IMR-90 (cell line): ENCODE measurements around the gene GALNT16. TPM values are rescaled to one million over a fixed set of nuclear protein-coding genes. Genes with fewer than 3 reads are reported as not detected.

ENCODE experiments used
- ATAC-seq: fragments of 200-7000 bp; cut with Tn5 transposase; 2 replicates; pipeline ENCODE4 v1.9.1; 2020; ENCODE audit warnings: low read depth, mild to moderate bottlenecking, moderate library complexity
- BruUV-seq: library from RNA; stranded (reverse); fragments of 400-500 nt; replicated peaks from 2 replicates; lab custom pipeline; 2021; lab: Mats Ljungman, UMichigan
- CTCF ChIA-PET: fragments of 300-600 bp; formaldehyde crosslinking; extraction: SDS; loops from one replicate; lab custom pipeline; 2021; ENCODE audit warnings: antibody characterized with exemption; lab: Yijun Ruan, JAX
- POLR2A ChIA-PET: fragments of 300-600 bp; sonication (Branson Sonifier 250); formaldehyde crosslinking; loops from one replicate; lab custom pipeline; 2022; ENCODE audit warnings: antibody characterized with exemption; ENCODE audit not compliant: unreplicated experiment; lab: Charles Lee
- DNase-seq: peaks from one replicate; pipeline ENCODE4 v3.0.0; 2013
- H2AFZ ChIP-seq: replicated peaks from 2 replicates; pipeline ENCODE3; 2013; ENCODE audit warnings: low read length, mild to moderate bottlenecking; ENCODE audit not compliant: poor library complexity
- H2AK5ac ChIP-seq: 2 replicates; pipeline ENCODE4 v1.6.1; 2013; ENCODE audit warnings: low read depth, low read length, inconsistent platforms
- H2AK9ac ChIP-seq: replicated peaks from 2 replicates; pipeline ENCODE3; 2013; ENCODE audit warnings: mild to moderate bottlenecking, low read depth, low read length, moderate library complexity; ENCODE audit not compliant: poor library complexity
- H2BK120ac ChIP-seq: 2 replicates; pipeline ENCODE4 v1.6.1; 2013; ENCODE audit warnings: low read depth, low read length, inconsistent platforms
- H2BK15ac ChIP-seq: 3 replicates; pipeline ENCODE4 v1.6.1; 2013; ENCODE audit warnings: low read depth, low read length, inconsistent platforms
- H2BK20ac ChIP-seq: 2 replicates; pipeline ENCODE4 v1.6.1; 2013; ENCODE audit warnings: low read depth, mild to moderate bottlenecking, inconsistent platforms, low read length, moderate library complexity
- H2BK5ac ChIP-seq: 2 replicates; pipeline ENCODE4 v1.6.1; 2013; ENCODE audit warnings: mild to moderate bottlenecking, low read depth, low read length, inconsistent platforms; ENCODE audit not compliant: poor library complexity, severe bottlenecking
- H3K14ac ChIP-seq: replicated peaks from 2 replicates; pipeline ENCODE4 v1.6.1; 2013; ENCODE audit warnings: low read depth, low read length, inconsistent platforms
- H3K18ac ChIP-seq: 2 replicates; pipeline ENCODE4 v1.6.1; 2013; ENCODE audit warnings: low read depth, low read length, control low read depth
- H3K23ac ChIP-seq: 2 replicates; pipeline ENCODE4 v1.6.1; 2013; ENCODE audit warnings: low read depth, low read length, inconsistent platforms
- H3K27ac ChIP-seq: 2 replicates; pipeline ENCODE4 v1.5.1; 2013; ENCODE audit warnings: mild to moderate bottlenecking, control low read depth, low read length; ENCODE audit not compliant: insufficient read depth
- H3K27me3 ChIP-seq: 2 replicates; pipeline ENCODE4 v1.6.1; 2013; ENCODE audit warnings: low read length; ENCODE audit not compliant: control insufficient read depth, insufficient read depth
- H3K36me3 ChIP-seq: 2 replicates; pipeline ENCODE4 v1.6.1; 2013; ENCODE audit warnings: low read length, mixed read lengths; ENCODE audit not compliant: control insufficient read depth, insufficient read depth
- H3K4ac ChIP-seq: 2 replicates; pipeline ENCODE4 v1.6.1; 2013; ENCODE audit warnings: low read depth, low read length, inconsistent platforms
- H3K4me1 ChIP-seq: 2 replicates; pipeline ENCODE4 v1.6.1; 2013; ENCODE audit warnings: low read length, mixed read lengths; ENCODE audit not compliant: control insufficient read depth, insufficient read depth
- H3K4me2 ChIP-seq: 2 replicates; pipeline ENCODE4 v1.6.1; 2013; ENCODE audit warnings: low read depth, mild to moderate bottlenecking, control low read depth, low read length, moderate library complexity
- H3K4me3 ChIP-seq: 2 replicates; pipeline ENCODE4 v1.5.1; 2013; ENCODE audit warnings: low read depth, mild to moderate bottlenecking, control low read depth, low read length, moderate library complexity; ENCODE audit not compliant: insufficient read depth
- H3K56ac ChIP-seq: 2 replicates; pipeline ENCODE4 v1.6.1; 2013; ENCODE audit warnings: low read length, inconsistent platforms; ENCODE audit not compliant: insufficient read depth; ENCODE audit errors: extremely low read depth
- H3K79me1 ChIP-seq, 2 experiments: 2 replicates each; pipeline ENCODE4 v1.6.1; 2013; ENCODE audit warnings: low read length in 2 of 2, inconsistent platforms in 1 of 2, low read depth in 1 of 2
- H3K9ac ChIP-seq: 2 replicates; pipeline ENCODE4 v1.6.1; 2013; ENCODE audit warnings: low read depth, low read length, control low read depth
- H3K9me1 ChIP-seq: 2 replicates; pipeline ENCODE4 v1.6.1; 2013; ENCODE audit warnings: low read length, inconsistent platforms; ENCODE audit not compliant: insufficient read depth
- H3K9me3 ChIP-seq: 2 replicates; pipeline ENCODE4 v1.6.1; 2013; ENCODE audit warnings: low read length; ENCODE audit not compliant: control insufficient read depth, insufficient read depth
- H4K20me1 ChIP-seq: 2 replicates; pipeline ENCODE4 v1.6.1; 2013; ENCODE audit warnings: low read length, inconsistent platforms; ENCODE audit not compliant: insufficient read depth
- H4K5ac ChIP-seq: 2 replicates; pipeline ENCODE4 v1.6.1; 2013; ENCODE audit warnings: mild to moderate bottlenecking, low read depth, low read length, control low read depth
- H4K8ac ChIP-seq, 2 experiments: 2 replicates each; pipeline ENCODE4 v1.6.1; 2013; ENCODE audit warnings: low read depth in 2 of 2, low read length in 2 of 2, control low read depth in 1 of 2, inconsistent platforms in 1 of 2
- H4K91ac ChIP-seq: 2 replicates; pipeline ENCODE4 v1.6.1; 2013; ENCODE audit warnings: low read depth, low read length, inconsistent platforms; ENCODE audit not compliant: insufficient read depth
- BHLHE40 ChIP-seq: fragments of 150-350 bp; IDR thresholded peaks from 2 replicates; pipeline ENCODE4 v1.6.1; 2016; ENCODE audit warnings: mild to moderate bottlenecking, low read depth, low read length
- CHD1 ChIP-seq: IDR thresholded peaks from 2 replicates; pipeline ENCODE4 v1.6.1; 2012; ENCODE audit warnings: low read depth, low read length, improper control_type of control experiment
- CTCF ChIP-seq: conservative IDR thresholded peaks from 2 replicates; pipeline ENCODE4 v1.5.1; 2012; ENCODE audit warnings: mild to moderate bottlenecking, low read depth, low read length, improper control_type of control experiment
- ELK1 ChIP-seq: fragments of 150-350 bp; IDR thresholded peaks from 2 replicates; pipeline ENCODE4 v1.6.1; 2016; ENCODE audit warnings: low read depth, mild to moderate bottlenecking, low read length, moderate library complexity, borderline replicate concordance
- FOS ChIP-seq: fragments of 150-350 bp; IDR thresholded peaks from 2 replicates; pipeline ENCODE4 v1.6.1; 2016; ENCODE audit warnings: low read depth, low read length
- MAFK ChIP-seq: IDR thresholded peaks from 2 replicates; pipeline ENCODE4 v1.6.1; 2012; ENCODE audit warnings: low read depth, low read length, improper control_type of control experiment
- MAZ ChIP-seq: IDR thresholded peaks from 2 replicates; pipeline ENCODE4 v1.6.1; 2012; ENCODE audit warnings: low read depth, mild to moderate bottlenecking, low read length, improper control_type of control experiment, moderate library complexity, borderline replicate concordance
- NFE2L2 ChIP-seq: fragments of 150-350 bp; IDR thresholded peaks from 2 replicates; pipeline ENCODE4 v1.6.1; 2016; ENCODE audit warnings: low read depth, mild to moderate bottlenecking, low read length
- POLR2A ChIP-seq: IDR thresholded peaks from 2 replicates; pipeline ENCODE4 v1.6.1; 2012; ENCODE audit warnings: mild to moderate bottlenecking, low read depth, low read length
- RFX5 ChIP-seq: IDR thresholded peaks from 2 replicates; pipeline ENCODE4 v1.8.0; 2012; ENCODE audit warnings: low read depth, mild to moderate bottlenecking, low read length, moderate library complexity
- SMC3 ChIP-seq: fragments of 150-350 bp; IDR thresholded peaks from 2 replicates; pipeline ENCODE4 v1.6.1; 2016; ENCODE audit warnings: low read depth, mild to moderate bottlenecking, antibody characterized with exemption, low read length, moderate library complexity
- WGBS, 2 experiments: methylation state at CpG; one replicate each; pipeline versions ENCODE4 v1.1.5 to v1.1.7; 2013; ENCODE audit warnings: missing lambda C conversion rate in 2 of 2; ENCODE audit not compliant: insufficient read length in 1 of 2; ENCODE audit errors: extremely low coverage in 2 of 2; 5-methylcytosine and 5-hydroxymethylcytosine counted together
- dilution Hi-C: fragments of 300-500 bp; cut with HindIII; formaldehyde crosslinking; loops from one replicate; pipeline ENCODE4 v1.14.3; 2018; ENCODE audit warnings: low sequenced_read_pairs; ENCODE audit not compliant: unreplicated experiment
- in situ Hi-C: fragments of 300-500 bp; cut with MboI; formaldehyde crosslinking; loops from 3 replicates; pipeline ENCODE4 v1.14.3; 2019; ENCODE audit warnings: low sequenced_read_pairs, inconsistent platforms, mixed read lengths
- intact Hi-C: fragments of 100-400 bp; cut with micrococcal nuclease; formaldehyde crosslinking; loops from 2 replicates; pipeline ENCODE4 v1.10.0; 2022
- polyA plus RNA-seq, 3 experiments: library from polyadenylated mRNA; depleted of rRNA; stranded (reverse); fragments of >200 nt; gene quantifications; 2 replicates each; pipeline ENCODE4 v1.2.3, GENCODE V29; 2012; ENCODE audit warnings: low replicate concordance in 1 of 3
- total RNA-seq: library from RNA; depleted of rRNA; stranded (reverse); fragments of >200 nt; gene quantifications from 2 replicates; pipeline ENCODE4 v1.2.3, GENCODE V29; 2012

The GALNT16 gene
- total and polyA plus RNA-seq, 2 of the 4 experiments (the other 2 are of a cell fraction) = 0.36 to 1.5 TPM

- Histone ChIP-seq H3K4ac (no peak overlapping the region), H3K36me3 (no peaks in the 10 kb centered on the region), H3K9me1 (peaks cover 2% of the 10 kb centered on the region; the same call in 1 of the 2 replicates), H3K9ac (no peak overlapping the region), H4K20me1 (no peaks in the 10 kb centered on the region), H2BK120ac (no peak overlapping the region), H3K27me3 (peaks cover 22% of the 10 kb centered on the region), H3K23ac (no peak overlapping the region), H2BK20ac (no peak overlapping the region), H2AFZ (peak overlapping the region; percentile 5), H3K4me1 (no peaks in the 10 kb centered on the region), H2BK5ac (no peak overlapping the region), H3K56ac (no peak overlapping the region), H2AK9ac (no peak overlapping the region), H3K79me1 (no peaks in the 10 kb centered on the region), H2BK15ac (no peak overlapping the region), H3K4me2 (no peak overlapping the region), H4K8ac (no peak overlapping the region), H4K5ac (no peak overlapping the region), H3K9me3 (no peaks in the 10 kb centered on the region), H2AK5ac (no peak overlapping the region), H3K18ac (no peak overlapping the region), H4K91ac (no peak overlapping the region), H3K14ac (no peak overlapping the region), H3K4me3 (no peak overlapping the region), H3K27ac (no peak overlapping the region)
- TF ChIP-seq NFE2L2 (no peak), CTCF (no peak), CHD1 (no peak), BHLHE40 (no peak), SMC3 (no peak), RFX5 (no peak), MAFK (no peak), FOS (no peak), POLR2A (no peak), MAZ (no peak), ELK1 (no peak)
- ChIA-PET POLR2A (no interaction called here), CTCF (no interaction called here)
- in situ Hi-C loops (no loop called here), intact Hi-C loops (no loop called here), dilution Hi-C loops (no loop called here)
- DNase-seq (no peak), ATAC-seq (no peak)
- no TSS peak for BruUV-seq
- no CpG with 5 or more reads among the region's 1 CpG for WGBS, 2 experiments
Measured at GRCh38 chr14:69323999-69324282, 64.0 kb downstream of the GALNT16 start.
